GM19455 (cell line): ENCODE results near the gene GARRE1.
"Not testable (repeated sequence)": the region's sequence is repeated elsewhere in the genome, so short reads cannot be mapped to it uniquely, and the experiment has no call there.

Experiments used
- ATAC-seq: cut with Tn5 transposase; IDR thresholded peaks from one replicate; pipeline ENCODE4 v1.9.1; 2021; ENCODE audit not compliant: unreplicated experiment

The GARRE1 gene

GRCh38 chr19:34257559-34257924 lies 3.2 kb downstream of the GARRE1 start:
- no peak for ATAC-seq

DNA sequence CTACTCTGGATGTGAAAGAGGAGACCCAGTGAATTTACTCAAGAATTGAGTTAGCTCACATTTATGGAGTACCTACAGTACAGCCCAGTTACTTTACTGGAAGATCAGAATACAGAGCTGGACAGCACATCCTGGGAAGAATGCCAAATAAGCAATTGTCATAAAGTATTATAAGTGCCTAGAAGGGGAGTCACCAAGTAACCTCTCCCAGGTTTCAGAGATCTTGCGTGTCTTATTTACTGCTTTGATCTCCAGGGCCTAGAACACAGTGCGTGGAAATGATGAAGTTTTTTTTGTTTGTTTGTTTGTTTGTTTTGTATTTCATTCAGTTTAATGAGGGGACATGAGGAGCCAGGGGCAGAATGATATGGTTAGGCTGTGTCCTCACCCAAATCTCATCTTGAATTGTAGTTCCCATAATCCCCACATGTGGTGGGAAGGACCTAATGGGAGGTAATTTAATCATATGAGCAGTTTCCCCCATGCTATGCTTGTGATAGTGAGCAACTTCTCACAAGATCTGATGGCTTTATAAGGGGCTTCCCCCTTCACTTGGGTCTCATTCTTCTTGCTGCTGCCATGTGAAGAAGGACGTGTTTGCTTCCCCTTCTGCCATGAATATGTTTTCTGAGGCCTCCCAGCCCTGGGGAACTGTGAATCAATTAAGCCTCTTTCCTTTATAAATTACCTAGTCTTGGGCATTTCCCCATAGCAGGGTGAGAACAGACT lies 5.2 kb downstream of the GARRE1 start:
- ATAC-seq, result no peak

DNA sequence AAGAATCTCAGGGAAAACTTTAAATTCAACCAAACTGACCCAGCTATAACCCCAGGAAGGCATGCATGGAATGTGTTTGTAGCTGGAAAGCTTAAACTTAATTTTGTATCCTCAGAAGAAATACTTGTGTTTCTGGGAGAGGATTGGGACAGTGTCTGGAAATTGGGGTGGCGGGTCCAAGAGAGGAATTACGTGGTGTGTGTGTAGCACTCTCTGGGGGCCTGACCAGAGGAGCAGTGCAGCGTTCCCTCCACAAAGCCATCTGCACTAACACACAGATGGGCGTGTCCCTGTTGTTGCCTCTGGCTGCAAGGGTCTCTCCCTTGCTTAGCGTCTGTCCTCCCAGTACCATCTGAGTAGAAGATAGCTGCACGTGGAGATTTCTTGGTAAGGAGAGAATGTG lies 6.4 kb downstream of the GARRE1 start:
- no peak for ATAC-seq

DNA sequence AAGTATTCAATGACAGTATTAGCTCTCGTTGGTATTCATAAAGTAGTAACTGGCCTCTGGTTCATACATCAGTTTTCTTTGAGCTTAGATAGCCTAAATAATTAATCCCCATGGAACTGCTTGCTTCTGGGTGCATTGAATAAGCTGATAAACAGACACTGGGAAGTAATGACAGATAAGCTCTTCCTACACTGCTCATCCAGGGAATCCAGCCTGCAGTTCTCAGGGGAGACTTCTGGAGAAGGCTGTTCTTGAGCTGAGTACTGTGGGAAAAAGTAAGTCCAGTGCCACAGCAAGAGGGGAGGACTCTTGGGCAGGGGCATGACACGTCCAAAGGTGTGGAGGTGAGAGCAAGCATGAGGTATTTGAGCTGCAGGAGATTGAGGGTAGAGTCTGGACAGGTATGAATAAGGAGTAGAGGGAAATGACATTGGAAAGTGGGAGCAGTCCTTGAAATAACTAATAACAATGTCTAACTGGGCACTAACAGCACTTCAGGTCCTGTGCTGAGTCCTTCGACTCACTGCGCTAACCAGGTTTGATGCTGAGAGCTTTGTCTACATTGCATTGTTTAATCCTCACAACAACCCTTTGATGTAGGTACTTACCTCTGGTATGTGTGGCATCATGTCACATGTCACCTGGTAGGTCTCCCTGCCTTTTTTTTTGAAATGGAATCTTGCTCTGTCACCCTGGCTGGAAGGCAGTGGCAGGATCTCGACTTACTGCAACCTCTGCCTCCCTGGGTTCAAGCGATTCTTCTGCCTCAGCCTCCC lies 7.2 kb downstream of the GARRE1 start:
- no peak for ATAC-seq

GRCh38 chr19:34263745-34264237 lies 9.4 kb downstream of the GARRE1 start:
- no peak for ATAC-seq

DNA sequence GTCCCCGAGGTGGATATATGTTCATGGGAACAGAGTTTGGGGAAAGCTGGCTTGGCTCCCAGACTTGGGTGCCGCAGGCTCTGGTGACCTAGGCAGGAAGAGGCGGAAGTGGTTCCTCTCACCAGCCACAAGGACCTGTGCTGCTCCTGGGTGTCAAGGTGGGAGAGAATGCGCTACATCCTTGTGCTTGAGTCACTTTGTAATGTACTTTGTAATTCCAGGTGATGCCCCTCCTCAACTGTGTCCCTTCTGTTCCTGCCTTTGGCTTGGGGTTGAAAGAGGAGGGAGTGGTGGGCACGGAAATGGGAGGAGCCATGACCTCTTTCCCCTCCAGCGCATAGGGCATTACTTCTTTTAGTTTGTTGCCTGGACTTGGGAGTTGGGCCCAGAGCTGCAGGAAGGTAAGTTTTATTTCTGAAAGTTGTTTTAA lies 10.9 kb downstream of the GARRE1 start:
- ATAC-seq, result no peak

DNA sequence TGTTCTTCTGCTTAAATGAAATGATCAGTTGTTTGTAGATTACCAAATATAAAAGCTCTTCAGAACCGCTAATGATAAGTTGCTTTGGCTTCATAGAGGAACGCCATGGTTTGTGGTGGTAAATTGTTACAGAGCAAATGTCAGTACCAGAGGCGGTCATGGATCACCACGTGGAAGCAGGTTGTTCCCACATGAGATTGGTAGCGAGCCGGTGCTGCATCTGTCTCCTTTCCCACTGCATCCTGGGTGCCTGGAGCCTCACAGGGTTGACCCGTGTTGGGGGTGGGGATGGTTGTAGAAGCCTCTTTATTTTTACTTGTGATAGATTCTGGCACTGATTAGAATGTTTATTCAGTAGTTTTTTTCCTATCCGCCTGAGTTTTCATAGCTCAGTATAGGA lies 14.7 kb downstream of the GARRE1 start:
- no peak for ATAC-seq

GRCh38 chr19:34269489-34269888 lies 15.1 kb downstream of the GARRE1 start:
- ATAC-seq, result no peak

DNA sequence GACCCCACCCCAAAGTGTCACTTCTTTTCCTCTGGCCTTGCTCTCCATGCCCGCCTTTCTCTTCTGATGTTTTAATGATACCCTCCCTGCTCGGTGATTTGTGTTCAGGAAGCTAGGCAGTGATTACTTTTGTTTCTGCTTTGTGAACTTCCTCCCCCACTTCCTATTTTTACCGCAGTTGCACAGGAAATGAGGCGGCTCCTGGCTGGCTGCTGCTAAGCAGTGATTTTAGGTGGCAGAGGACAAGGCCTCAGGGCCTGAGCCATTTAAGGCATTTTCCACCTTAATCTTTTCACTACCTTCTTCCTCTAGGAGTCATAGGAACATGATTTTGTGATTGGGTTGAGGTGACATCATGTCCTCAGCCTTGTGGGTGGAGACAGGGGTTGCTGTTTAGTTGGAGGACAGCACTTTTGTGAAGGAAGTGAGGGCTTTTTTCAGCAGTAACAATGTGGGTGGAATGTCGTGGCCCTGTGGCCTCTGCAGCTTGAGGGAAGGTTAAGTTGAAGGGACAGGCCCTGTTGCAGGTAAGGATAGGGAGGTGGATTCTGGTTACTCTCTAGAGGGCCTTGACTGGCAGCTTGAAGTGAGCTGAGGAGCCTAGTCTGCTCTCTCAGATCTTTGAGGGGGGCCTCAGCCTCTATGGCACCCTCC lies 15.7 kb downstream of the GARRE1 start:
- ATAC-seq, result peak; percentile 68

DNA sequence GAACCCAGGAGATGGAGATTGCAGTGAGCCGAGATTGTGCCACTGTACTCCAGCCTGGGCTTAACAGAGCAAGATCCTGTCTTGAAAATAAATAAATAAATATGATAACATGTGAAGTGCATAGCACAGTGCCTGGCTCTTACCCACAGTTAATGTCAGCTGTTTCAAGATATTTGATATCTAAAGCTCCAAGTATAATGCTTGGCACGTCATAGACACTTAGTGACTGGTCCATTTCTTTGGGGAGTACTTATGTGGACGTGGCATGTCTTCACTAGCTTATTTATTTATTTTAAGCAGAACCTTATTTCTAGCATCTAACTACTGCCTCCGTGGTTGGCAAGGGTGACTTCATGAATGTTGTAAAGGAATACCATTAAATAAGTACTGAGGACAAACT lies 18.8 kb downstream of the GARRE1 start:
- ATAC-seq, result no peak

DNA sequence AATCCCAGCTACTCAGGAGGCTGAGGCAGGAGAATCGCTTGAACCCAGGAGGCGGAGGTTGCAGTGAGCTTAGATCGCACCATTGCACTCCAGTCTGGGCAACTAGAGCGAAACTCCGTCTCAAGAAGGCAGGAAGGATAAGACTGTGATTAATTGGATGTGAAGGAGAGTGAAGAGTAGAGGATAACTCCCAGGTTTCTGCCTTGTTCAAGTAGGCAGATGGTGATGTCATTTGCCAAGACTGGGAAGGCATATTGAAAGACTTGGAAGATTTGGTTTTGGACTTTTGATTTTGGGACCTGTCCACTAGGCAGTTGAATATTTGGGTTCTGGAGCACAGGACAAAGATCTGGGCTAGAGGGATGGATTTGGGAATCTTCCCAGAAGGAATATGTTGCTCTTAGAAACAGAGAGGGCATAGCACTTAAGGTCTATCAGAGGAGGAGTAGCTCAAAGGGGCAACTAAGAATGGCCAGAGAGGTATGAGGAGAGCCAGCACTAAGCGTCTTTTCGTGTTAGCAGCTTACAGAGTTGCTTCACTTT lies 20.0 kb downstream of the GARRE1 start:
- ATAC-seq, result no peak

DNA sequence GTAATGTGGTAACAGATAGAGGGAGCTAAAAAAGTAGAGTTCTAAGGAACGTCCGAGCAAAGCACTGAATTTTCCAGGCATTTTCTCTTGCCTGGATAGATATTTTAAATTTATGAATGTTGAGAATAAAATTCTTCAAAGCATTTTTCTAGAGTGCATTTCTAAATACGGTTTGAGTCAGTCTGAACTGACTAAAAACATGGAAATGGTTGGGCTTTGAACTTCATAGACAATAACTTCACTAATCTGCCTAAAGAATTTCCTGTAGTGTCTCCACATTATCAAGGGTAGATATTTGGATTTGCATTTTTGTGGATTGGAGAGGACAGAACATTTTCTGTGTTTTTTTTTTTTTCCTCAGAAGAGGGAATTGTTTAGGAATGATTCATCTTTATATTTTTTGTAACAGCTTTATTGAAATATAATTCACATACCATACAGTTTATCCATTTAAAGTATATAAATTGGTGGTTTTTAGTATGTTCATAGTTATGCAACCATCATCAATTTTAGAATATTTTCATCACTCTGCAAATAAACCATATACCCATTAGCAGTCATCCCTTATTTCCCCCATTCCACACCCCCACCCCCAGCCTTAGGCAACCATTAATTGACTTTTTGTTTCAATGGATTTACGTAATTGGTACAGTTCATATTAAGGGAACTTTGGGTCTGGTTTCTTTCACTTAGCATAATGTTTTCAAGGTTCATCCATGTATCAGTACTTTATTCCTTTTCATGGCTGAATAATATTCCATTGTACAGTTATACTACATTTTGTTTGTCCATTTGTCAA lies 20.7 kb downstream of the GARRE1 start:
- ATAC-seq, result no peak

DNA sequence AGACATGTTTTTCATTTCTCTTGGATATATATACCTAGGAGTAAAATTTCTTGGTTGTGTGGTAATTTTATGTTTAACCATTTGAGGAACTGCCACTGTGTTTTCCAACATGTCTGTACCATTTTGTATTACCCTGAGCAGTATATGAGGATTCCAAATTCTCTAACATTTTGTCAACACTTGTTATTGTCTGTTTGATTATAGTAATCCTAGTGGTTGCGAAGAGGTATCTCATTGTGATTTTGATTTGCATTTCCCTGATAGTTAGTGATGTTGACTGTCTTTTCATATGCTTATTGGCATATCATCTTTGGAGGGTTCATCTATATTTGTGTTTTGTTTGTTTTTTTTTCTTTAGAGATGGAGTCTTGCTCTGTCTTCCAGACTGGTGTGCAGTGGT lies 21.4 kb downstream of the GARRE1 start:
- no peak for ATAC-seq

- ATAC-seq, result no peak
Observed at GRCh38 chr19:34276614-34277013, 22.3 kb downstream of the GARRE1 start.

DNA sequence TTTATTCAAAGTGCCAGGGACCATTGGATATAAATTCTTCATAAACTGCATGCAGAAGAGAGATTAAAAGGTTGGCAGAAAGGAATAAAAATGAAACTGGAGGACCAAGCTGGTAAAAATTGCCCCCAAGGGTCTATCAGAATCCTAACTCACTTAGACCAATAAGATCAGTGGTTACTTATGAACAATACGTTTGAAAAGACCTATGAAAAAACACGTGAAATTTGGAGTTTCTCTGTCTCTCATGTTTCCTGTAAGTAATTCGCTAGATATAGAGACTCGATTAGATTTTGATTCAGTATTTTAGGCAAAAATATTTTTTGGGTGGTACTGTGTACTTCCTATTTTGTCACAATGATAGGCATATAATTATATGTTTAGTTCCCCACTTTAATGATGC lies 22.9 kb downstream of the GARRE1 start:
- no peak for ATAC-seq

GRCh38 chr19:34278783-34279182 lies 24.4 kb downstream of the GARRE1 start:
- ATAC-seq, result no peak

- not testable (repeated sequence) for ATAC-seq
Observed at GRCh38 chr19:34281444-34281843, 27.1 kb downstream of the GARRE1 start.

- ATAC-seq, result no peak
Observed at GRCh38 chr19:34282611-34283519, 28.5 kb downstream of the GARRE1 start.

GRCh38 chr19:34284505-34284904 lies 30.2 kb downstream of the GARRE1 start:
- no peak for ATAC-seq

GRCh38 chr19:34287662-34288140 lies 33.3 kb downstream of the GARRE1 start:
- no peak for ATAC-seq
